Loucy (cell line): ENCODE data around the gene CP.

ENCODE experiments used
- CTCF ChIP-seq: fragments of 200-600 bp; sonication (generic); conservative IDR thresholded peaks from 2 replicates; pipeline ENCODE4 v1.5.1; 2014; ENCODE audit warnings: mild to moderate bottlenecking, antibody characterized with exemption, low read length
- EZH2phosphoT487 ChIP-seq: fragments of 200-600 bp; IDR thresholded peaks from 2 replicates; pipeline ENCODE4 v1.6.1; 2018; ENCODE audit warnings: antibody characterized with exemption, mild to moderate bottlenecking, moderate library complexity, borderline replicate concordance

GRCh38 chr3:149129326-149130205 is 92.1 kb downstream of the CP start, which contains the start of gene HPS3:
- TF ChIP-seq CTCF, result no peak
- TF ChIP-seq EZH2phosphoT487, result no peak
